NCI-H2081 (cell line): Measurements from ENCODE around the gene IMP3.

Experiments
- DNase-seq, 2 experiments: peaks; one replicate each; lab custom pipeline; 2025; lab: John Stamatoyannopoulos, UW

IMP3 gene

DNA sequence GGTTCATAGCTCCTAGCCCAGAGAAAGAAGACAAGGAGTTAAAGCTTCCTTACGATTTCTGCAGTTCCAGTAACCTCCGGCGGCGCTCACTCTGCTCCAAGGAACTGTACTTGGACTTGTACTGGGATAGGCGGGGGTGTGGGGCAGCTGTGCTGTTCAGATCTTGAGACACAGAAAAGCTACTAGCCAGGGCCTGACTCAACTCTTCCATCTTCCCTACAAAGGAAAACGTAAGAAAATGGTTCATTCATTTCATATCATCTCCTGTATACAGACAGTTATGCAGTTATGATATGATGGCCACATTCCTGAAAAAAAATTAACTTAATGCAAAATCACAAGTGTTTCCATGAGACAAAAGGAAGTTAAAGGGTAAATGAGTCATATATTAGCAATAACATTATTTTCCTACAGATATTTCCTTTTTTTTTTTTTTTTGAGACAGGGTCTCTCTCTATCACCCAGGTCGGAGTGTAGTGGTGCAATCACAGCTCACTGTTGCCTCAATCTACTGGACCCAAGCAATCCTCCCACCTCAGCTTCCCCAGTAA is 19.1 kb downstream of the IMP3 start:
- DNase-seq: no peak

DNA sequence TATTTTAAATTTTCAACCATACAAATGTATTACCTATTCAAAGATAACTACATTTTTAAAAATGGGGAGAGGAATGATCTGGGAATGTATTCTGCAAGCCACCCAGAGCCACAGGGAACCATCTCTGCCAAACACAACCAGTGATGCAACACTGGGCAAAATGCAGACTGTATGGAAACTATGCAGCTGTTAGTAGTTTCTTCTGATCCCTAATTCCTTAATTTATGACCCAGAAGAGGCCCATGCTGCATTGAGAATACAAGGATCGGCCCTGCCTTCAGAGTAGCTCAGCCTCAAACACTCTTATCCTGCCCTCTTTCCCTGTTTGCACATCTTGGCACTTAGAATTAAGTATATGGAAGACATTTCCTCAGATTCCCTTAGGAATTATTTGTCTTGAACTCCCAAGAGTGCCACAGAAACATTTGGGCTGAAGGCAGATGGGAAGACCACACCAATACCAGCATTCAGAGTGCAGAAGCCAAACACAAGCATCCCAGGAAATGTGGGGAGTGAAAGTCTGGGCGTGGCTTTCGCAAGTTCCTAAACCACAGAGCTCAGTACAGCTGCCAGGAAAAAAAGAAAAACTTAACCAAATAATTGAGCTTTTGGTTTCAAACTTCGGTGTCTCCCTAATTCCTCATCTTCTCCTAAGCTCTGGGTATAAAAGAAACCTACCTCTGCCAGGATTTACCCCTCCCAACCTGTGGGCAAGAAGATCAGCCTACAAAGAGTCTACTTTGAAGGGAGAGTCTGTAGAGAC is 19.8 kb downstream of the IMP3 start:
- no peak for DNase-seq

DNA sequence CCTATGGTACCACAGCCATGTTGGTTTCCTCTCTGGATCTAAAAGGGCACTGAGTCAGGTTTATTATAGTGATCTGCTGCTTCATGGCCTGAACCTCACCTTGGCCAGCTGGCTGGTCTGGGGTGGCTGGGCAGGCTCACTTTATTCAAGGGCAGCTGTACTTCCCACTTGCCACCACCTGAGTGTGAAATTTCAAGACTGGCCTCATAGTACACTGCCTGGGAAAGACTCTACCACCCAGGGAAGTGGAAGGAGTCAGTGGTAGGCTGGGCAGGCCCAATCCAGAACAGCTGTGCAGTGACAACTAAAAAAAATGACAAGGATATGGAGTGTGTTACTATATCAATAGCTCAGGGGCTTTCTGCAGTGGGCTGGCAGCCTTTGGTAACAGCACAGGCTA is 23.3 kb downstream of the IMP3 start:
- no peak for DNase-seq

DNA sequence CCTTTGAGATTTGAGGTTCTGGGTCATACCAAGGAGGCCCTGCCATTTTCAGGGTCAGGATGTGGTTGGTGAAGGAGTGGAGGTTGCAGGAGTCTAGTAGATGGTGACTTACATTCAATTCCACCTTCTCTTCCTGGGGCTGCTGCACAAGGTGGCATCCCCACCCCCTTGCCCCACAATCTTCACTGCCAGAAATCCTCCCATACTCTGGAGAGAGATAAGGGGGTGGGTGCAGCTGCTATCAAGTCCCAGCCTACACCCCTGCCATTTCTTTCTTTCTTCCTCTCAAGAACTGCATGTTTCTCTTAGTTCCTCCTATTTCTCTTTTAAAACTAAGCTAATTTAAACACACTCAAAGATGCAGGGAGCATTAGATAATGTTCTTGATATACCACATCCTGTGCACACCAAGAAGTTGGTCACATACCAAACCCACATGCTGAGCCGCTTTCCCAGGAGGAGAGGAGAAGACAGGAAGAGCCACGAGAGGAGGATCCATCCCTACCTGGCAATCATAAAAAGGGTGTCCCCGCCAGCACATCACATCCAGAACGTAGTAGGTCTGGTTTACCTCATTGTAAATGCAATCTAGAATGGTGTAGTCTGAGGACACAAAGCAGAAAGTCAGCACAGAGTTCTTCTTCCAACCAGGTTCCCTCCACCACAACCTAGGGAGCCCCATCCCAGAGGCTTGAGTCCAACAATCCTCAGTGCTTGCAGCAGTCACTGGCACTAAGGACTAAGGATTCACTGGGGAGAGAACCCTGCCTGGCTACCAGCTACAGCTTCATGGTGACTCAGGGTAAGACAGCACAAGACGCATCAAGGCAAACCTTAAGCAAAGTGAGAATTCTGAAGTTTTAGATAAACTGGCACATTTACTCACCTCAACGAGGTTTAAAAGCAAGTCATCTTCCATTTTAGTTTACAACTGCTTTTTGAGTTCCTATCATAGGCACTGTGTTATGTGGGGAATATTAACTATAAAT is 33.0 kb downstream of the IMP3 start:
- no peak for DNase-seq

DNA sequence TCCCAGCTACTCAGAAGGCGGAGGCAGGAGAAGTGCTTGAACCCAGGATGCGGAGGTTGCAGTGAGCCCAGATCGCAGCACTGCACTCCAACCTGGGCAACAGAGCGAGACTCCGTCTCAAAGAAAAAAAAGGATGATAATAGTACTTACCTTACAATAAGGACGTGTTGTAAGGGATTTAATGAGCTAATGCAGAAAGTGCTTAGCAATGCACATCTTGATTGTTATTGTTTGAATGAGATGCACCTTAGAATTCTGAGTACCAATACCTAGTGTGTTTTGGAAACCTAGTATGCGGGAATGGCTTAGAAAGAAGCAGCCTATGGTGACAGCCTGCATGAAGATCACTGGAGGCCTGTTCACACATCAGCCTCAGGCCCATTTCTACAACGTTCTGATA is 34.0 kb downstream of the IMP3 start:
- DNase-seq: no peak

DNA sequence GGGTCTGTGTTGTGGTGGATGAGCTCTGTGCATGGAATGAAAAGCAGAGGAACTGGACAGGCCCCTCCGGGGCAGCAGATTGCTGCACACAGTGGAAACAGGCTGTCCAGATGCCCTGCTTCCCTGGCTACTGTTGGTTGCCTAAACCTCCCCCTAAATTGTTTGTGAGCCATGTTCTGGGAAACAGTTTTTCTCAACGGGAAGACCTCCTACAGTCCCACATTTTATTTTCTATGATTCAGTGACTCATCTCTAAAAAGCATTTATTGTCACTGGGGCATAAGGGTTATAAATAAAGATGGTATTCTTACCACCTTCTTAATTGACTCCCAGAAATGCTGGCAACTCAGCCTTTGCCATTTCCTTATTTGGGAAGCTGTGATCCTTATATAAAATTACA is 40.6 kb downstream of the IMP3 start:
- no peak for DNase-seq

DNA sequence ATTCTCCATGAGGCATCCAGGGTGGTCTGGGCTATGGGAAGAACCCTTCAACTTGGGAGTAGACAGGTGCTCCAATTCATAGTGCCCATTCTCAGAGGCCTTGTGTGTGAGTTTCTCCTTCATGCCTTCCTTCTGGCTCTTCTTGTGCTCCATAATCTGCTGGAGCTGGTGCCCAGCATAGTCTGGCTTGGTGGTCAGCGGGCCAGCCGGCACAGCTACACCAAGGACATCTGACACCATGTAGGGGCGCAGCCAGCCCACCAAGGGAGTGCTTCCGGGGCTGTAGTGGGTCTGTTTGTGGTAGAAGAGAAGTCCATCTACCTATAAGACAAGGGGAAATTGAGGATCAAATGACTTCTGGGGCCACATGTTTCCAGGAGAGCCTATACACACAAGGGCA is 41.7 kb downstream of the IMP3 start:
- no peak for DNase-seq

DNA sequence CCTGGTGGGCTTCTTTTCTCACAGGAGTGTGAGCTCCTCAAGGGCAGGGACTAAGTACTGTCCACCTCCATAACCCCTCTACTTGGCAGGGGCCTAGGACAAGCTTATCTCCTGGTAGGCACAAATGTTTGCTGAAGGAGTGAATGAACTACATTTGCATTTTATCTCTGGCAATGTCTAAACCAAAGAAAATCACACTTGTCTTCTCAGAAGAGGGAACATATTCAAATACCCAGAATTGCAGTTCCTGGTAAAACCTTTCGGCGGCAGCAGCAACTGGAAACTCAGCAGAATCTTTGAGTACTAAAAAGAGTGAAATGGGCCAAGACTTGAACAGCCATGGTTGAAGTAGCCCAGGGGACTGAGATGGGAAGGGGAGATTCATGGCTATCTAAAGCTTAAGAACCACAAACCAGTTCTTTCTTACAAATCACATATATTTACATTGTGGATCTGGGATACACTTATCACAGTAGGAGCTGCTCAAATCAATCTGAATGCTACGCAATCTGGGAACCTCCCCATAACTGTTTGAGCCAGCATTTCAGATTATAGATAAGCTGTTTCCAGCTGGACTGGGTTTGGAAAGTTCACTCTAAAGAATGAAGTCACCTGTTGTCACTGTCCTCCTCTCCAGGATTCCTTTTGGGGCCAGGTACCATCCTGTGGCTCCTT is 42.2 kb downstream of the IMP3 start:
- no peak for DNase-seq

DNA sequence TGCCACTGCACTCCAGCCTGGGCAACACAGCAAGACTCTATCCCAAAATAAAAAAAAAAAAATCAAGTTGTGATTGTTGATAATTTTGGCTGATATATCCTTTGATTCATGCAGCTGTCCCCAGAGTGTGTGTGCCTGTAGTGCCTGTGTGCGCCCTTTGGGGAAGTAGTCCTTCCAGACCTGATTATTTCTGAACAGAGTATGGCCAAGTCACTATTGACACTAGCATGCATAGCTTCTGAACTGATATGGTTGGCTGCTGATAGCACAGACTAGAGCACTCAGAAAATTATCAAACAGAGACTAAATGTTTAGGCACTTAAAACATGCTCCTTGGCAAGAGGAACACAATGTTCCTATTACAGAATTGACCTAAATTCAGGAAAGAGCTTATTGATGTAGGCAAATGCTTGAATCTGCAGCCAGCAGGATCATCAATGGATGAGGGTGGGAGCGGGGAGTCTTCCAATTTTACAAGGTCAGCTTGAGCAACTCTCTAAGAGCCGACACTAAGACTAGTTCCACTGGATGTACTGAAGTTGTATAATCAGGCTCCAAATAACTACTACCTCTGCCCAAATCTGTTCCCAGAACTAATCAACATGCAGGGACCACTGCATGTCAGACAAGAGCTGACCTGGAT is 43.2 kb downstream of the IMP3 start:
- DNase-seq: no peak

DNA sequence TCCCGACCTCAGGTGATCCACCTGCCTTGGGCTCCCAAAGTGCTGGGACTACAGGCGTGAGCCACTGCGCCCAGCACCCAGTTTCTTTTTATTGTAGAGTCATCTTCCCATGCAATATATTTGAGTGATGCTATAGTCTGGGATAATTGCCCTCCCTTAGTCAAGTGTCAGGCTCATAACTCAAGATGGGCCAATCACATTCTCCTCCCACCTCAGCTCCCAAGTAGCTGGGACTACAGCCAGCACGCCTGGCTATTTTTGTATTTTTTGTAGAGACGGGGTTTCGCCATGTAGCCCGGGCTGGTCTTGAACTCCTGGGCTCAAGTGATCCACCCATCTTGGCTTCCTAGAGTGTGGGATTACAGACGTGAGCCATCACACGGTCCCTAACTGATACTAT is 45.7 kb downstream of the IMP3 start:
- no peak for DNase-seq

DNA sequence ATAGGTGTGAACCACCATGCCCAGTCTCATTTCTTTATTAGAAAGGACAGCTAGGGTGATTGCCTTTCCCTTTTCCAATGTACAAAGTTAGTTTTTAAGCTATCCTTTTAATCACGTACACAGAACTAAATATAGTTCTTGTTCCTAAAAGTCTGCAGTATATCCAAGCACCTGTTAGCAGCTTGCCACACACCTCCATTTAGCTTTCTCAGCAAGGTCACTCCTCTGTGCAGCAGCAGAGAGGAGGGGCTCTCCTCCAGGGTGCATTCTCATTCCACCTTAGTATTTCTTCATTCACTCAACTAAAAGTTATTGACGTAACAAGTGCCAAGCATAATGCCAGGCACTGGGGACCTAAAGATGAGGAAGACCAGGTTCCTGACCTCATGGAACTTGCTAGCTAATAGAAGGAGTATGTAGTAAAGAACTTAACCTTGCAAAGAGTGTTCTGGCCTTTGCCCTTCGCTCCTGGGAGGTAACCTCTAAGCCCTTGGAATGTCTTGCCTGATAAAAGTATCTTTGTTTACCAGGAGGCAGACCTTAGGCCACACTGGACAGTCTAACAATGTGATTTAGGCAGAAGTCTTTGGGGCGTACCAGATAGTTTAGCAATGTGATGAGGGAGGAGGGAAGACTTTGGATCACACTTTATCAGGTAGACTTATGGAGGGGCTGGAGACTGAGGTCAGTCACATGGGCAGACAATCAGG is 48.2 kb downstream of the IMP3 start:
- DNase-seq: no peak

DNA sequence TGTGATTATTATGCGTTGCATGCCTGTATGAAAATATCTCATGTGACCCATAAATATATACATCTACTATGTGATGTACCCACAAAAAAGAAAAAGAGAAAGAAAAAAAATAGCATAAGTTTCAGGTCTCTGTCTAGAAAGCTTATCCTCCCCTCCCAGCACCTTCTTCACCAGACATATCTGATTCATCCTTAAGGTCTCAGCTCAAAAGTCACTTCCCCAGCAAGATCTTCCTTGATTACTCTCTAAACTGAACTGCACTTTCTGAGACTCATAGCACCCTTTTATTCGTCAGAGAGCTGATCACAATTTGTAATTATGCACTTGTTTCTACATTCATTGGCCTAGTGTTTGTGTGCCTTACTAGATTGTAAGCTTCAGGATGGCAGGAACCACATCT is 49.8 kb downstream of the IMP3 start:
- DNase-seq: no peak
